ENCODE measurements around the gene MAN1C1.

The MAN1C1 gene

GRCh38 chr1:25832336-25833037, 215.9 kb downstream of the MAN1C1 start:
- DNase-seq (ENCODE audit: low read depth in 1 of 2, low spot score in 1 of 2) = no peak

DNA sequence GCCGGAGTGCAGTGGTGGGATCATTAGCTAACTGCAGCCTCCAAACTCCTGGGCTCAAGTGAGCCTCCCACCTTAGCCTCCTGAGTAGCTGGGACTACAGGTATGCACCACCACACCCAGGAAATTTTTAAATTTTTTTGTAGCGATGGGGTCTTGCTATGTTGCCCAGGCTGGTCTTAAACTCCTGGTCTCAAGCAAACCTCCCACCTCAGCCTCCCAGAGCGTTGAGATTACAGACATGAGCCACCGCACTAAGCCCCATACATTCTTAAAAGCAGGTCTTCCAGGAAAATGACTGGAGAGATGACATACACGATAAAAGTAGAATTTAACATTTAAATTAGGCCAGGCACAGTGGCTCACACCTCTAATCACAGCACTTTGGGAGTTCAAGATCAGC, 216.6 kb downstream of the MAN1C1 start:
- DNase-seq (ENCODE audit: low read depth in 1 of 2, low spot score in 1 of 2) = no peak

Data from stimulated activated CD4-positive, alpha-beta T cell treated with anti-CD3 and anti-CD28 coated beads, Interleukin-15, amount 100 ng/mL, for 1 hour (primary cell).